ENCODE results near the gene PDIA4.
"Not testable (repeated sequence)": the region's sequence is repeated elsewhere in the genome, so short reads cannot be mapped to it uniquely, and the experiment has no call there.

Gene PDIA4

DNA sequence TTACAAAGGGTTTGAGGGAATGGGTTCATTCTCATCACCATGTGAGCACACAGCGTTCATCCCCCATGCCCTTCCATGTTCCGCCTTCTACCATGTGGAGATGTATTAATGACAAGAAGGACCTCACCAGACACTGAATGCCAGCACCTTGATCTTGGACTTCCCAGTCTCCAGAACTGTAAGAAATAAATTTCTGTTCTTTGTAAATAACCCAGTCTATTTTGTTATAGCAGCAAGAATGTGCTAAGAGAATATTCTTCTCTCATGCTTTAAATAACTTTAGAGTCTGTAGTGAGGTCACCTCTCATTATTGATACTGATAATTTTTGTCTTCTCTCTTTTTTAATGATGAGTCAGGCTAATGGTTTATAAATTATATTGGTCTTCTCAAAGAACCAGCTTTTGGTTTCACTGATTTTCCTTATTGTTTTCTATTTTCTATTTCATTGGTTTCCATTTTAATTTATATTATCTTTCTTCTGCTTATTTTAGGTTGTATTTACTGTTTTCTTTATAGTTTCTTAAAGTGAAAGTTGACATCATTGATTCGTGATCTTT is 3.1 kb upstream of the PDIA4 start:
- no peak for DNase-seq (ENCODE audit: low read depth, low spot score)

DNA sequence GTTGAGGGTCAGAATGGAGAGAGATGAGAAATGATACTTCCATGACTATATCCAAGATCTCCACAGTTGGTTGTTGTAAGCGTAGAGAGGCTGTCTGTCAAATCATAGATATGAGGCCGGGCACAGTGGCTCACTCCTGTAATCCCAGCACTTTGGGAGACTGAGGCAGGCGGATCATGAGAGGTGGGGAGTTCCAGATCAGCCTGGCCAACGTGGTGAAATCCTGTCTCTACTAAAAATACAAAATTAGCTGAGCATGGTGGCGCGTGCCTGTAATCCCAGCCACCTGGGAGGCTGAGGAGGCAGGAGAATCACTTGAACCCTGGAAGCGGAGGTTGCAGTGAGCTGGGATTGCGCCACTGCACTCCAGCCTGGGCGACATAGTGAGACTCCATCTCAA is 2.1 kb upstream of the PDIA4 start:
- not testable (repeated sequence) for DNase-seq (ENCODE audit: low read depth, low spot score)

- no peak for DNase-seq (ENCODE audit: low read depth, low spot score)
Observed at GRCh38 chr7:149027611-149028345, 527 bp downstream of the PDIA4 start.

DNA sequence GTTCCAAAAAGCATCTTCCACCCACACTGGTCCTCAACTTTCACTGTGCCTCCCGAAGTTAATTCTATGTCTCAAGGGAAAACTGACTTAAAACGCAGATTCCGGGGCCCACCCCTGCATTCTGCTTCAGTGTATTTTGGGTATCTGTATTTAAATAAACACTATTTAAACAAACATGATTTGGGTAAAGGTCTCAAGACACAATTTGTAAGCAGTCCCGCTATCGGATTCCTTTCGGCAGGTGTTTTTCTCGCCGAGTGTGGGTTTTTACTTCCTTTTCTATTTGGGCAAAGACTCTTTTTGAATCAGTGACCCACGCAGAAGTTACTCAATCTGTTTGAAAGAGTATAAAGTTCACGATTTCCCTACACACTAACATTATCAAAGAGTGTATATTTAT is 1.2 kb downstream of the PDIA4 start:
- no peak for DNase-seq (ENCODE audit: low read depth, low spot score)

DNA sequence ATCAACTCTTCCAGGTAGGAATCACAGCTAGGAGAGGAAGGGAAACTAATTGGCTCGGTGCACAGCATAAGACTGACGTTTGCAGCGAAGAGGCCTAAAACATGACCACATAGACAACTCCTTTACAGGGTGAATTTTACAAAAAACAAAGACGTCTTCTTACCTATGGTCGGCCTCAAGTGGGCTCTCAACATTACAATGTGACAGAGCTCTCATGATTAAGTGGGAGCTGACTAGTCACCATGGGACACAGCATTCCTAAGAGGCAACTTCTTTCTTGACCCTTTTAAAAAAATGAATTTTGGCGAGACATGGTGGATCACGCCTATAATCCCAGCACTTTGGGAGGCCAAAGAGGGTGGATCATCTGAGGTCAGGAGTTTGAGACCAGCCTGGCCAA is 4.6 kb downstream of the PDIA4 start:
- no peak for DNase-seq (ENCODE audit: low read depth, low spot score)

GRCh38 chr7:149022756-149023360 is 5.4 kb downstream of the PDIA4 start:
- no peak for DNase-seq (ENCODE audit: low read depth, low spot score)

GRCh38 chr7:149021725-149022062 is 6.6 kb downstream of the PDIA4 start:
- DNase-seq (ENCODE audit: low read depth, low spot score) = no peak

DNA sequence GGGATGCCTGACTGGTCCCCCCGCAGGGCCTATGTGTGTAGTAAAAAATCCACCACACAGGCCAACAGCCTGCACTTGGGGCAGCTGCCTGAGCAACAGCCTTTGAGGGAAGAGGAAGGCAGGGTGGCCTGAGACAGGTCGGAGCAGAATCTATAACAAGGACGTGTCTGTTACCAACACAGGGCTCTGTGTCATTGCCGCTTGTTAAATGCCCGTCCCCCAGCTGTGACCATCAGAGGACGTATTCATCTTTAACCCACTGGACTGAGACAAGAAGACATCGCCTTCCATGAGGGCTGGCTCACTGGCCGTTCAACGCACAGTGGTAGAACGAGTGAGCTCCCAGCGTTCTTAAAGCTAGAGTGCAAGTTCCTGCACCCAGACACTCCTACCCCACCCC is 7.8 kb downstream of the PDIA4 start:
- no peak for DNase-seq (ENCODE audit: low read depth, low spot score)

- DNase-seq (ENCODE audit: low read depth, low spot score) = no peak
Observed at GRCh38 chr7:149016876-149017275, 11.4 kb downstream of the PDIA4 start.

GRCh38 chr7:149014309-149014708 is 14.0 kb downstream of the PDIA4 start:
- no peak for DNase-seq (ENCODE audit: low read depth, low spot score)

DNA sequence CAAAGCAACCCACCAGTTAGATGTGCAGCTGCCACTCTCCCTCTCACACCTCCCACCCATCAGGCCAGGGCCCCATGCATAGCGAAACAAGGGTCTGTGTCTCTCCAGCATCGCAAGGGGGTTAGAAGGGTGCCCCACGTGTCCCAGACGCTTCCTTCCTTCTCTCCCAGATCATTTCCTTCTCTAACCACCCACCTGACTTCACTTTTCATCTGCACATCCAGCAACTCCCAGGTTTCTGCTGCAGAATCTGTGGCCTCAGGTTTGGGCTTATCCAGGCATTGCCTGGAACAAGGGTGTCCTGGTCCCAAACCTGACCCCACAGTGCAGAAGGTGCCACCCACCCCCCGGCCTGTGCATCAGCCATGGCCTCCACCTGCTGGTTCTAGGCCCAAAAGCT is 14.4 kb downstream of the PDIA4 start:
- no peak for DNase-seq (ENCODE audit: low read depth, low spot score)

DNA sequence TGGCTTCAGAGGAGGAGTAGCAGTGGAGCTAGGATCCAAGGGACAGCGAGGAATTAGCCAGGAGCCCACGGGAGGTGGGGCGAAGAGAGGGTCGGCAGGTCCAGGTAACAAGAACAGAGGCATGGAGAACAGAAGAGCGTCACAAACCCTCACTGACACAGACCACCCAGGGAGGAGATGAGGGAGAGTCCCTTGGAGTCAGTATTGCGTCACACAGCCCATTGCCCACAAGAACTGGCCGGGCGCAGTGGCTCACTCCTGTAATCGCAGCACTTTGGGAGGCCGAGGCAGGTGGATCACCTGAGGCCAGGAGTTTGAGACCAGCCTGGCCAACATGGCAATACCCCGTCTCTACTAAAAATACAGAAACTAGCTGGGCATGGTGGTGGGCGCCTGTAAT is 15.6 kb downstream of the PDIA4 start:
- DNase-seq (ENCODE audit: low read depth, low spot score) = not testable (repeated sequence)

GRCh38 chr7:149011491-149011890 is 16.8 kb downstream of the PDIA4 start:
- no peak for DNase-seq (ENCODE audit: low read depth, low spot score)

- DNase-seq (ENCODE audit: low read depth, low spot score) = no peak
Observed at GRCh38 chr7:149010451-149010850, 17.9 kb downstream of the PDIA4 start.

GRCh38 chr7:149009527-149009926 is 18.8 kb downstream of the PDIA4 start:
- no peak for DNase-seq (ENCODE audit: low read depth, low spot score)

DNA sequence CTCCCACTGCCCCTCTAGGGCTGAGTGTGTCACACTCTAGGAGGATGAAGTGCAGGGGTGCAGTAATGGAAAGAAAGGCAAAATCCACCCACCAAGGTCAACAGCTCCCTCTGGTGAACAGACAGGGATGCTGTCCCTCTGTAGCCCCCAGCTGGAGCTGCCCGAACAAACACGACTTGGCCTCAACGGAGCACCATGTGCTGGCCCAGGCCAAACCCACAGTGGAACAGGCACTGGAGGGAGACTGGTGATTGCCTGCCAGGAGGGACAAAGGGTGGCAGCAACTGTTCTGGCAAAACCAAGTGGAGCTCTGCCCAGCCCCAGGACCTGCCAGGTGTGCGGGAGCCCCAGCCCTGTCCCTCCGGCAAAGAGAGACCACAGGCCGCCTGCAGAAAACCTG is 20.7 kb downstream of the PDIA4 start:
- no peak for DNase-seq (ENCODE audit: low read depth, low spot score)

DNA sequence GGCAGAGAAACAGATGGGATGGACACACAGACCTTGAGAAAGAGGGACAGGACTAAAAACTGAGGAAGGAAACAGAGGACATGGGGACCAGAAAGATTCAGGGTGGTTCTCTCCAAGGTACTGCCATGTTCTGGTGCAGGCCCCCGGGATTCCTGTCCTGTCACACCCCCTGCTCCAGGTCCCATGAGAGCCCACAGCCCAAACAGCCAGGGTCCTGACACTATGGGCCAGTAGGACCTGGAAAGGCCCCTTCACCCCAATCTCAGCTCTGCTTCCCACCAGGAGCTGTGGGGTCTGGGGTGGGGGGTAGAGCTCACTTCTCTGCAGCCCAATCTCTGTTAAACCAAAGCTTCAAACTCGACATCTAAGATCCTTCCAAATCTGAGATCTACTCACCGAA is 21.2 kb downstream of the PDIA4 start:
- no peak for DNase-seq (ENCODE audit: low read depth, low spot score)

DNA sequence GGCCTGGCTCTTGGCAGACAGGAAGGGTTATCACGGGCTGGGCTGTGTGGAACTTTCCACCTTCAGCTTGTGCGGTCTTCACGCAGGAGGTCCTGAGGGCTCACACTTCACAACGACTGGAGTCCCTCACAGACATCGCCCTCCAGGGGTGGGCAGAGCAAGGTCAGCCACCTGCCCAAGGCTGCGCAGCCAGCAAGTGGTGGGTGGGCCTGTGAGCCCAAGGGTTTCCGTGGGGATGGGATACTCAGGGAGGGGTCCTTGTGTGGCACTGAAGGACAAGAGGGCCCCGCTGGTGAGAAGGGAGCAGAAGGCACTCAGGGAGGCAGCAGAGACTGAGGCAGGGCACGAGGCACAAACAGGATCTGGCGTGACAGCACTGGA is 22.0 kb downstream of the PDIA4 start:
- no peak for DNase-seq (ENCODE audit: low read depth, low spot score)

GRCh38 chr7:149005427-149006344 is 22.6 kb downstream of the PDIA4 start:
- DNase-seq (ENCODE audit: low read depth, low spot score) = no peak

DNA sequence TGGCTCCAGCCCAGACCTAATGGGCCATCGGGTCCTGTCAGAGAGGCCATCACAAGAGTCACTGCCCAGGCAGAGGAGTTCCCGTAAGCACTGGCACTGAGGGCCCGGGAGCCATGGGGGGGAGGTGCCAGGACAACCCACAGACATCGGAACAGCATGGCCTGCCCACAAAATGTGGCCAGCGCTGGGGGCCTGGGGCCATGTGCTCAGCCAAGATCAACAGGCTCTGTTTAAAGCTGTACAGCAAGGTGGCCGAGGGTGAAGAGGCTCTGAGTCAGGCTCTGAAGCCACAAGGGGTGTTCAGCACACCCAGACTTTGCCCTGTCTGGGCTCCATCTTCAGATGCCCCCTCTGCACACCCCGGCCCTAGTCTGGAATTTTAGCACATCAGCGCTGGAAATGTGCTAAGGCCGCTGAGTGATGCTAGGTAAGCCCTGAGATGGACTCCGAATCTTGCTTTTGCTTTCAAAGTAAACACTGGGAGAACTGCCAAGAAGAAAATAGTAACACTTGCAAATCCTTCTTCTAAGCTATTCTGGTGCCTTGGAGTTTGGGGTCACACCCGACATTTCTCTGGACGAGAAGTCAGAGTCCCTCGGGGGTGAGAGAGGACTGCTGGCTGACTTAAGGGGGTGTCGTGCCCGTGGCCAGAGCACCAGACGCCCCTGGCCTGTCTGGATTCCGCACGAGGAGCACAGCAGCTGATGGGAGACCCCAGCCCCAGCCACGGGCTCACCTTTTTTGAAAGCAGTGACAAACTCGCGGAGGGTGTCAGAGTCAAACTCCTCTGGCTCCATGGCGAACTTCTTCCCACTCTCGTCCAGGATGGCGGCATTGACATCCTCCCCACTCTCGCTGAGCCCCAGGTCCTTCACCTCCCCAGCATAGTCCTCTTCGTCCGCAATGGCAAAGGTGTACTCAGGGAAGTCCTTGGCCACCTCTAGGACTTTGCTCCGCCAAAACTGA is 23.6 kb downstream of the PDIA4 start:
- no peak for DNase-seq (ENCODE audit: low read depth, low spot score)
